Effector memory CD4-positive, alpha-beta T cell (primary cell): ENCODE results near the gene PRKCZ.

Experiments used
- DNase-seq, 3 donors: peaks; one replicate each; pipeline ENCODE4 v3.0.0-alpha.2; 2020
- H3K27ac ChIP-seq: 2 replicates; pipeline ENCODE4 v1.7.0; 2013; ENCODE audit warnings: mild to moderate bottlenecking, low read length, moderate library complexity; ENCODE audit not compliant: insufficient read depth, poor library complexity, severe bottlenecking
- H3K27me3 ChIP-seq: replicated peaks from 2 replicates; pipeline ENCODE4 v1.7.0; 2013; ENCODE audit warnings: mild to moderate bottlenecking, low read length; ENCODE audit not compliant: insufficient read depth, control insufficient read depth, poor library complexity, severe bottlenecking
- H3K36me3 ChIP-seq: 2 replicates; pipeline ENCODE4 v1.7.0; 2013; ENCODE audit warnings: mild to moderate bottlenecking, low read length, moderate library complexity; ENCODE audit not compliant: control insufficient read depth, insufficient read depth
- H3K4me1 ChIP-seq: 2 replicates; pipeline ENCODE4 v1.7.0; 2013; ENCODE audit warnings: low read length, mild to moderate bottlenecking; ENCODE audit not compliant: control insufficient read depth, insufficient read depth, poor library complexity, severe bottlenecking
- H3K4me3 ChIP-seq: 2 replicates; pipeline ENCODE4 v1.7.0; 2013; ENCODE audit warnings: low read length, low read depth, mild to moderate bottlenecking; ENCODE audit not compliant: insufficient read depth, poor library complexity, severe bottlenecking
- H3K9me3 ChIP-seq: 2 replicates; pipeline ENCODE4 v1.7.0; 2013; ENCODE audit warnings: mild to moderate bottlenecking, low read length, moderate library complexity; ENCODE audit not compliant: control insufficient read depth

Gene PRKCZ

DNA sequence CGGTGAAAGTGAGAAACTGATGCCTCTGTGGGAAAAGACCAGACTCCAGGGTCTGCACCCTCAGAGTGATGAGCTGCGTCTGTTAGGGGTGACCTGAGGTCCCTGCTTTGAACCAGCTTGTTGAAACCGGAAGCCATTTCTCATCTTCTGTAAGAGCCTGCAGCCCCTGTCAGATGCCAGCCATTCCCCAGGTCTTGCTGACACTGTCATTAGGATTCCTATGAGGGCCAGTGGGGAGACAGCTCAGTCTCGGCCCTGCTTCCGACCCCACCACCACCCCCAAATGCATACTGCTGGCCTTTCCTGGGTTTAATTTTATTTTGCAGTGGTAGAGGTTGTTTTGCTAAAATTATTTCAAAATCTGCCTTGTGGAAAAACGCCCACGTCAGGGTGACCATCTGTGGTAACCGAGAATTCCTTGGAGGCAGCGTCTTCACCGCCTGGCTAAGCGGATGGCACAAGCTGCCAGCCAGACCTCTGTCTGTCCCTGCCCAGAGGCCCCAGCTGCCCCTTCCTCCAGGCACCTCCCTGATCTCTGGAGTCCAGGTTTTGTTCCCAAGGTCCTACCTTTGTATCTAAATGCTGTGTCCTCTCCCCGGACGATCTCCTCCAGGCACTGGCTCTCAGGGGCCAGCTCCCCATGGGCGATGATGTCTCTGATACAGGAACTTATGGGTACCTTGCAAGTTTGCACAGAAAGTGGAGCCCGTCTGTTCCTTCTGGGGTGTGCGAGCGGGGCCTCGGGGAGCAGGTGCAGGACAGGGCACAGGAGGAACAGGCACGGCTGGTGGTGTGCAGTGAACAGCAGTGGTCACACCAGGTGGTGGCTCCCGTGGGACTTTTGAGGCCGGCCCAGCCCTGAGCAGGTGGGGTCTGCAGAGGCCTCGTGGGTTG is 49.9 kb downstream of the PRKCZ start:
- H3K4me3 ChIP-seq: no peak overlapping the region
- H3K9me3 ChIP-seq: no peaks in the 10 kb centered on the region
- DNase-seq: no peak
- peaks cover 5% of the 10 kb centered on the region for H3K36me3 ChIP-seq
- no peak overlapping the region for H3K27ac ChIP-seq
- H3K4me1 ChIP-seq: no peaks in the 10 kb centered on the region
- H3K27me3 ChIP-seq: no peaks in the 10 kb centered on the region

DNA sequence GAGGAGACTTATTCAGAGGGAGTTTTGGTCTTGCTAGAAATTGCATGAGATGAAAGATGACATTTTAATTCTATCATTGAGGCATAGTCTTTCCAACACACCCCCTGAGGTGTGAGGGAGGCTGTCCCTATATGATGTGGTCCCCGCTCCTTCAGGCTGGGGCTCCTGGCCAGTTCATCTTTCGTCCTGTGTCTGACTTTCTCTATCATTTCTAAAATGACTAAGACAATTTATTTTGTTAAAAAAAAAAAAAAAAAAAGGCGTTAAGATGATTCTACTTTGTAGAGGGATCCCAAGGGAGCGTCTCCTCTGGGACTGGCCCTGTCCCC is 50.5 kb downstream of the PRKCZ start:
- H3K27me3 ChIP-seq: no peaks in the 10 kb centered on the region
- no peak overlapping the region for H3K4me3 ChIP-seq
- no peak overlapping the region for H3K27ac ChIP-seq
- H3K9me3 ChIP-seq: no peaks in the 10 kb centered on the region
- H3K36me3 ChIP-seq: peaks cover 5% of the 10 kb centered on the region
- no peaks in the 10 kb centered on the region for H3K4me1 ChIP-seq
- no peak for DNase-seq

DNA sequence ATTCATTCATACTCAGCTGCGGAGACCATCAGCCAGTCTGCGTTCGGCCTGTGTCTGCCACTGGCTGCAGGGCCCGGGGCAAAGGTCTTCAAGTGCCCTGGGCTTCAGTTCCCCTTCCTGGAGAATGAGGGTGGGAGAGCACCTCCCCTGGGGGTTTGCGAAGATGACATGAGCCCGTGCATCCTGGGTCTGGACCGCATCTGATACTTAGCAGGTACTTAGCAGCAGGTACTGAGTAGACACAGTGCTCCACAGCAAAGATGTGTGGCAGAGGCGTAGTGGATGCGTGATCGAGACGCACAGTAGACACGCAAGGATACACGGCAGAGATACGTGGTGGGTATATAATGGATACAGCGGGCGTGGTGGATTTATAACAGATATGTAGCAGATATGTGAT is 51.3 kb downstream of the PRKCZ start:
- Histone ChIP-seq H3K27me3 (no peaks in the 10 kb centered on the region), H3K4me3 (no peak overlapping the region), H3K4me1 (no peaks in the 10 kb centered on the region), H3K9me3 (no peaks in the 10 kb centered on the region), H3K36me3 (peaks cover 6% of the 10 kb centered on the region), H3K27ac (no peak overlapping the region)
- no peak for DNase-seq

DNA sequence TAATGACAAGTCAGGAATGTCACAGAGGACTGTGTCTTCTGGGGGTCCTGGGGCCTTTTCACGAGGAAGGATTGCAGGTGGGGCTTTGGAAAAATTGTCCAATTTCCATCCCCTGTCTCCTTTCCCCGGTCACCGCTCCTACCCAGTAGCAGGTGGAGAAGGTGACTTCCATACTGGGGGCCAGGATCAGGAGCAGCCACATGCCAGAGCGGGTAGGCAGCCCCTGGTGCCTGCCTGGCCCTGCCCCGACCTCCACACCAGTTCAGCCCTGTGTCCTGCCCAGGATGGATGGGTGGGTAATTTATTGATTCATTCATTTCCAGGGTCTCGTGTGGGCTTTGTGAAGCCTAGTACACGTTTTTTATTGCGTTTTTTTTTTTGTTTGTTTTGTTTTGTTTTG is 51.7 kb downstream of the PRKCZ start:
- H3K27me3 ChIP-seq: no peaks in the 10 kb centered on the region
- H3K27ac ChIP-seq: no peak overlapping the region
- no peak overlapping the region for H3K4me3 ChIP-seq
- no peaks in the 10 kb centered on the region for H3K4me1 ChIP-seq
- peaks cover 7% of the 10 kb centered on the region for H3K36me3 ChIP-seq
- DNase-seq: no peak
- H3K9me3 ChIP-seq: no peaks in the 10 kb centered on the region

DNA sequence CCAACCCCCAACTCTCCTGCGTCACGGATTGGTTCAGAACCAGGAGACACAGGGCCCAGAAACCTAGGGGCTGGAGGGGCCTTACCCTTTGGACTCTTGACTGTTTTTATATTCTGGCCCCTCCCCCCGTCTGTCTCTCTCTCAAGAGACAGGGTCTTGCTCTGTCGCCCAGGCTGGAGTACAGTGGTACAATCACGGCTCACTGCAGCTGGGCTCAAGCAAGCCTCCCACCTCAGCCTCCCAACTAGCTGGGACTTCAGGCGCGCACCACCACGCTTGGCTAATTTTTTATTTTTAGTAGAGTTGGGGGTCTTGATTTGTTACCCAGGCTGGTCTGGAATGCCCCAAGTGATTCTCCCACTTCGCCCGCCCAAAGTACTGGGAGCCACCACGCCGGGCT is 52.5 kb downstream of the PRKCZ start:
- no peak for DNase-seq
- Histone ChIP-seq H3K36me3 (peaks cover 5% of the 10 kb centered on the region), H3K9me3 (no peaks in the 10 kb centered on the region), H3K4me1 (no peaks in the 10 kb centered on the region), H3K4me3 (no peak overlapping the region), H3K27ac (no peak overlapping the region), H3K27me3 (no peaks in the 10 kb centered on the region)

DNA sequence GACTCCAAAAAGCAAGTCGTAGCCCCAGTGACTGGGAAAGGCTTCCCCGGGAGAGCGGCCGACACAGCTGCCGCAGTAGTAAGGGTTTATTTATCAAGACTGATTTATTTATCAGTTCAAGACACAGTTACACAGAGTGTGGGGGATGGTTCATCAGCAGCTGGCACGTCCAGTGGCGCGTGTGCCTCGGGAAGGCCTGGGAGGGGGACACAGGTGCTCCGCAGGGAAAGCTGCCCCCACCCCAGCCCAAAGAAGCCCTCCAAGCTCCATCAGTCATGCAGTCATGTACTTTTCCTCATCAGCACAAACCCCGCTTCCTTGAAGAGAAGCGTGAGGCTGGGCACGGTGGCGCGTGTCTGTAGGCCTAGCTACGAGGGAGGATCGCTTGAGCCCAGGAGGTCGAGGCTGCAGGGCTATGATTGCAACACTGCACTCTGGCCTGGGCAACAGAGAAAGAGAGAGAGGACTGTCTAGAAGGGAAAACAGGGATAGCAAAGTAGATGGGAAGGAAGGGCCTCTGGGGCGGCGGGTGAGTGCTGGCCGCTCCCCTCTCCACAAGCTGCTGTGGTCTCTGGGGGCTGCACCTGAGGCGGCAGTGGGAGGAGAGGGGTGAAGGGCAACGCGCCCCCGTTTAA is 53.2 kb downstream of the PRKCZ start:
- Histone ChIP-seq H3K36me3 (peaks cover 5% of the 10 kb centered on the region), H3K27me3 (no peaks in the 10 kb centered on the region), H3K9me3 (no peaks in the 10 kb centered on the region), H3K27ac (no peak overlapping the region), H3K4me1 (no peaks in the 10 kb centered on the region), H3K4me3 (no peak overlapping the region)
- no peak for DNase-seq

DNA sequence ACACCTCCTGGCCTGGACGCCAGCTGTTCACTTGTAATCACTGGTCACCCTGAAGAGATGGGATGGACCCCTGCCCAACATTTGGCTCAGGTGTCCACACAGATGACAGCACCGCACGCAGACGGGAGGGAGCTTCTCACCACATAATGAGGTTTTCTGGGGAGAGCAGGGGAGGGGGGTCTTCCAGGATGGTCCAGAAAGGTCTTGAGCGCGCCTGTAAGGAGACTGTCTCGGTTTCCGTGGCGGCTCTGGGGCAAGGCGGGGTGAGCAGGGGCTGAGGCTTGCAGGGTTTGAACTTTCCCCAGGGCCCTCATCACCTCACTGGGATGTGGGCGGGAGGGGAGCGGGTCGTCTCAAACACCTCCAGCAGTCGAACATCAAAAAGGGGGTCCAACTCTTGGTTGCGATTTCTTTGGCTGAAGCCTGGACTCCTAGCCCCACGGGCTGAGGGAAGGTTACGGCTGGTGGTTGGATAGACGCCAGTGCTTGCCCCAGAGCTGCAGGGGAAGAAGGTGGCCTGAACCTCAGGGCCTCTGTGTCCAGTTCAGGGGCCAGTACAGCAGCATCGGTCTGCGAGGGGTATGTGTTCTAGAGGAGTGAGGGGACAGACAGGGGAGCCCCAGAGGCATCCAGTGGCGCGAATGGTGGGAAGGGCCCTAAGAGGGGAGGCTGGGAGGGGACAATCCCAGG is 53.8 kb downstream of the PRKCZ start:
- H3K27me3 ChIP-seq: no peaks in the 10 kb centered on the region
- H3K9me3 ChIP-seq: no peaks in the 10 kb centered on the region
- no peak overlapping the region for H3K4me3 ChIP-seq

DNA sequence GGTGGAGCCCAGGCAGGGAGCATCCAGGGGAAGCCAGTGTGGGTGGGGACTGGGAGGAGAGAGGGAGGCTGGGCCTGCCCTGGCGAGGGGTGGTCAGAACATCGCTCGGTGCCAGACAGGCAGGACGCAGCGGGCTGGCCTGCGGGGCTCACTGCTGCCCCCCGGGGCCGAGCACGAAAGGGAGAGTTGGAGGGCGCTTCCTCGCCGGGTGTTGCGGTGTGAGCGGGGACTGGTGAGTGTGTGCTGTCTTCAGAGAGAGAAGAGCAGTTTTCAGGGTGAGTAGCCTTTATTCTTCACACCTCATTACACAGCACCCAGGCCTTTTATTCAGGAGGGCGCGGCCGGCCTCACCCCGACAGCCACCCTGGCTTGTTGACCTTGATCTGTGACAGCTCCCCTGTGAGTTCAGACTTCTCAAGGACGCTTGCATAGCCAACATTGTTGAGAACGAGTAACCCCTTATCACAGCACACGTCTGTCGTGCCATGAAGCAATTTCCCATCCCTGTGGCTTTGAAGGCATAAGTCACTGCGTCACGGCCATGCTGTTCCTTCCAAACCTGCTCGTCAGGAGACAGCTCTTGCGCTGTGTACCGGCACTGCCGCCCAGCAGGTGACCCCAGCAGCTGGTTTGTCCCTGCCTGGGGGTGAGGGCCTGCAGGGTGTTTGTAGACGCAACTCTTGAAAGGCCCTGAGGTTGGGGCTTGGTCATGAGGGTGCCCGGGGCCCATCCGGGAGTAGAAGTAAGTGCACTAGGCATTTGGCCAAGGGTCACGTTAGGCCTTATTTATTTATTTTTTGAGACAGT is 54.6 kb downstream of the PRKCZ start:
- H3K36me3 ChIP-seq: peaks cover 5% of the 10 kb centered on the region
- no peaks in the 10 kb centered on the region for H3K4me1 ChIP-seq
- H3K27ac ChIP-seq: no peak overlapping the region
- no peak overlapping the region for H3K4me3 ChIP-seq
- DNase-seq: no peak
- H3K9me3 ChIP-seq: no peaks in the 10 kb centered on the region
- H3K27me3 ChIP-seq: no peaks in the 10 kb centered on the region

More for the DNA sequence above, 53.8 kb downstream of the PRKCZ start:
- peaks cover 5% of the 10 kb centered on the region for H3K36me3 ChIP-seq
- H3K27ac ChIP-seq: no peak overlapping the region
- no peaks in the 10 kb centered on the region for H3K4me1 ChIP-seq
- no peak for DNase-seq

DNA sequence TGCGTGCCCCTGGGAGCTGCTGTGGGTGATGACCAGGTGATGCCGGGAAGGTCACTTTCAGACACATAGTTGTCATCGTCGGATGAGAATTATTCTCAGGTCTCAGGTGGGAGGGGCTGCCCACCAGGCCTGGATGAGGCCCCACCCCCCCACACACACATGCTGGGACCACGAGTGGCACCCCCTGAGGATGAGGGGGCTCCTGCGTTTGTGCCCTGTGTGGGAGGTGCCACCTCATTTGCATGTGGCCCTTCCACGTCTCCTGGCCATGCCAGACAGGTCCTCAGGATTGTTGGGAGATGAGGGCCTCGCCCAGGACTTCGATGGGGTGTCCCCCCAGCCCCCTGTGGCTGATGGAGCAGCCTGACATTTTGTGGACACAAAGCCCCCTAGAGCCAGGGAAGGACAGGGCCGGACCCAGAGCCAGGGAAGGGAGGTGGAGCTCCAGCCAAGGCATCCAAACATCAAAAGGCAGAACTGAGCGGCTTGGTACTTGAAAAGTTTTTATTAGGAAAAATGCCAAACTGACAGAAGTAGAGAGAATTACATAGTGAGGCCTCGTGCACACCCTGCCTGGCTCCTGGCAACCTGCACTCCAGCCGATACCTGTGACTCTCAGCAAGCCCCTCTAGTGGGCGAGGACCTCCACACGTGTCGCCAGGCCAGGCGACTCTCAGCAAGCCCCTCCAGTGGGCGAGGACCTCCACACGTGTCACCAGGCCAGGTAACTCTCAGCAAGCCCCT is 55.7 kb downstream of the PRKCZ start:
- no peaks in the 10 kb centered on the region for H3K9me3 ChIP-seq
- no peak for DNase-seq
- H3K27me3 ChIP-seq: no peaks in the 10 kb centered on the region
- no peak overlapping the region for H3K27ac ChIP-seq
- peaks cover 5% of the 10 kb centered on the region for H3K36me3 ChIP-seq
- no peaks in the 10 kb centered on the region for H3K4me1 ChIP-seq
- no peak overlapping the region for H3K4me3 ChIP-seq
